Esophagus squamous epithelium (tissue), 4 donors: ENCODE measurements around the gene SOX13.

Experiments used
- CTCF ChIP-seq, 6 experiments: fragments of 450-650 bp in 4 of 6; fragments of 200-600 bp in 2 of 6; sonication (generic) in 2 of 6; IDR thresholded peaks; one replicate each; pipeline ENCODE4 v1.5.1; 2016 to 2019; ENCODE audit warnings: antibody characterized with exemption in 6 of 6, mild to moderate bottlenecking in 4 of 6, moderate library complexity in 4 of 6
- POLR2A ChIP-seq, 4 donors: fragments of 450-650 bp; IDR thresholded peaks; one replicate each; pipeline ENCODE4 v1.6.1; 2017; ENCODE audit warnings: antibody characterized with exemption in 4 of 4, mild to moderate bottlenecking in 4 of 4, moderate library complexity in 3 of 4

DNA sequence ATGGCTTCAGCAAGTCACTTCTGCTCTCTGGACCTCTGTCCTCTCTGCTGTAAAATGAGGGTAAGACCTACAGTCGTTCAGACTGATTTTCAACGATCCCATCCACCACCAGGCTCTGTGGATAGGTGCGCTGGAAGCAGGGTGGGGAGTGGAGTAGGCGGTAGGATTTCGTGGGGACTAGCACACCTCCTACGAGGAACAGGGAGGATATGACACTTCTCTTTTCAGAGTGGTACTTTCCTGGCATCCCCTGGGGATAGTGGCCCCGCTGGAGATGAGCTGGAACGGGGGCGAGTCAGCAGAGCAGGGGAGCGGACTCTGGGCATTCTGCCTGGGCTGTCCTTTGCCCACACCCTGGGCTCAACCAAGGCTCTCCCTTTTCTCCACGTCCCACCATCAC is 61.2 kb downstream of the SOX13 start:
- no peak for TF ChIP-seq CTCF (IDR thresholded peaks at IDR 0.05)
- no peak for TF ChIP-seq POLR2A (IDR thresholded peaks at IDR 0.05)
